Right lobe of liver (tissue), 4 donors: ENCODE measurements around the gene ERC1.

Experiments used
- CTCF ChIP-seq, 4 donors: fragments of 200-600 bp in 3 of 4; fragments of 450-650 bp in 1 of 4; IDR thresholded peaks; one replicate each; pipeline versions ENCODE4 v1.5.1 to v1.8.0; 2016 to 2022; ENCODE audit warnings: antibody characterized with exemption in 4 of 4, mild to moderate bottlenecking in 2 of 4
- POLR2A ChIP-seq: fragments of 450-650 bp; IDR thresholded peaks from one replicate; pipeline ENCODE4 v1.6.1; 2017; ENCODE audit warnings: antibody characterized with exemption, mild to moderate bottlenecking
- donor health status: DM: no; HTN: no; CAD: no.
- donor health status: DM: no; HTN: no; CAD: no.
- donor health status: DM: no; HTN: yes; CAD: no.

DNA sequence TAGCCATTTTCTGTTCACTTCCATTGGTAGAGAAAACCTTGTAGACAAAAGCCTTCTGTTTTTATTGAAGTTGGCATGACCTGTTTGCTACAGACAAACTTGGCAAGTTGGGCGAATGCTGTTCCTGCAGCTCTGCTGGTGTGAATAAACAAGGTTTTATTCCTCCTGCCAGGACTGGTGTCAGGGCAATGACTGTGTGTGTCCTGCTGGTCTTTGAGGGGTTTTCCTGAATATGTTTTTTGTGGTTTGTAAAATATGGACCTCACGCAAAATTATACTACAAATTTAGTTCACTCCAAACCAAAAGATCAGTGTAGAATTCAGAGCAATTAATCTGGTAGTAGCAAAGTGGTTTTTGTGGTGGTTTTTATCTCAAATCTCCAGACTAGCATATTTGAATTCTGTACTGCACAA is 140.8 kb downstream of the ERC1 start:
- TF ChIP-seq CTCF (IDR thresholded peaks at IDR 0.05) (no peak), POLR2A (no peak)
